HCT116 (cell line): ENCODE measurements around the gene KSR1. TPM values are rescaled to one million over a fixed set of nuclear protein-coding genes. Genes with fewer than 3 reads are reported as not detected.

Source experiments
- ATAC-seq: fragments of 200-7000 bp; cut with Tn5 transposase; 2 replicates; pipeline ENCODE4 v1.9.1; 2020; ENCODE audit warnings: mild to moderate bottlenecking, moderate library complexity
- BruUV-seq: library from RNA; stranded (reverse); fragments of 400-500 nt; replicated peaks from 2 replicates; lab custom pipeline; 2021; lab: Mats Ljungman, UMichigan
- CTCF ChIA-PET: fragments of 300-600 bp; sonication (Branson Sonifier 250); formaldehyde crosslinking; loops from one replicate; lab custom pipeline; 2021; ENCODE audit warnings: antibody characterized with exemption; lab: Charles Lee
- POLR2A ChIA-PET: fragments of 300-600, 350-600 bp; sonication (Branson Sonifier 250); formaldehyde crosslinking; loops from one replicate; lab custom pipeline; 2021; ENCODE audit warnings: antibody characterized with exemption; lab: Charles Lee
- RAD21 ChIA-PET, 2 experiments: fragments of 300-600 bp; sonication (Branson Sonifier 250); formaldehyde crosslinking; loops; one replicate each; lab custom pipeline; 2023; ENCODE audit warnings: low total read pairs in 2 of 2; ENCODE audit not compliant: uncharacterized antibody in 2 of 2, unreplicated experiment in 2 of 2, low non-redundant PET in 1 of 2; lab: Charles Lee
- DNase-seq: peaks from one replicate; pipeline ENCODE4 v3.0.0-alpha.2; 2010; ENCODE audit warnings: low read depth, low spot score
- H2AFZ ChIP-seq: fragments of 200-600 bp; shearing (Covaris generic), sonication (generic); 2 replicates; pipeline ENCODE4 v1.6.1; 2017; ENCODE audit warnings: low read depth, mixed run types, mixed read lengths, antibody characterized with exemption, low read length; ENCODE audit not compliant: poor library complexity, severe bottlenecking
- H3K27ac ChIP-seq: 2 replicates; pipeline ENCODE4 v1.5.1; 2012; ENCODE audit warnings: low read depth, low read length
- H3K27me3 ChIP-seq: fragments of 200-600 bp; sonication (generic); 2 replicates; pipeline ENCODE4 v1.6.1; 2016; ENCODE audit warnings: mixed run types, low read length, mixed read lengths; ENCODE audit not compliant: insufficient read depth
- H3K36me3 ChIP-seq, 2 experiments: fragments of 200-500 bp in 1 of 2; fragments of 200-600 bp in 1 of 2; sonication (Bioruptor generic) in 1 of 2; sonication (generic) in 1 of 2; 2 replicates each; pipeline versions ENCODE4 v1.5.1 to v1.6.1; 2014 to 2016; ENCODE audit warnings: low read length in 2 of 2, inconsistent platforms in 1 of 2, mixed read lengths in 1 of 2, mixed run types in 1 of 2; ENCODE audit not compliant: insufficient read depth in 2 of 2, control insufficient read depth in 1 of 2
- H3K4me1 ChIP-seq, 2 experiments: fragments of 200-600 bp in 1 of 2; sonication (generic) in 1 of 2; 2 replicates each; pipeline versions ENCODE4 v1.5.1 to v1.6.1; 2012 to 2017; ENCODE audit warnings: low read length in 2 of 2, inconsistent platforms in 1 of 2, mild to moderate bottlenecking in 1 of 2, mixed read lengths in 1 of 2, mixed run types in 1 of 2, moderate library complexity in 1 of 2; ENCODE audit not compliant: insufficient read depth in 2 of 2, control insufficient read depth in 1 of 2
- H3K4me2 ChIP-seq: fragments of 200-600 bp; sonication (generic); 2 replicates; pipeline ENCODE4 v1.6.1; 2017; ENCODE audit warnings: mixed run types, low read length, mixed read lengths
- H3K4me3 ChIP-seq, 2 experiments: fragments of 200-600 bp in 1 of 2; sonication (generic) in 1 of 2; replicated peaks in 1 of 2; 2 replicates each; pipeline ENCODE4 v1.5.1; 2011 to 2016; ENCODE audit warnings: low read length in 2 of 2, control low read depth in 1 of 2, low read depth in 1 of 2, mild to moderate bottlenecking in 1 of 2, mixed read lengths in 1 of 2, mixed run types in 1 of 2
- H3K79me2 ChIP-seq: fragments of 200-600 bp; sonication (generic); 2 replicates; pipeline ENCODE4 v1.6.1; 2017; ENCODE audit warnings: mild to moderate bottlenecking, mixed run types, low read length, moderate library complexity, mixed read lengths; ENCODE audit not compliant: insufficient read depth
- H3K9ac ChIP-seq: fragments of 200-600 bp; sonication (generic); 2 replicates; pipeline ENCODE4 v1.6.1; 2016; ENCODE audit warnings: low read length, mixed read lengths
- H3K9me2 ChIP-seq: fragments of 200-600 bp; sonication (generic), shearing (Covaris generic); 2 replicates; pipeline ENCODE4 v1.6.1; 2017; ENCODE audit warnings: mixed run types, mild to moderate bottlenecking, moderate library complexity; ENCODE audit not compliant: insufficient read depth
- H3K9me3 ChIP-seq, 2 experiments: fragments of 200-500 bp in 1 of 2; fragments of 200-600 bp in 1 of 2; sonication (Bioruptor generic) in 1 of 2; sonication (generic) in 1 of 2; 2 replicates each; pipeline ENCODE4 v1.6.1; 2014 to 2017; ENCODE audit warnings: low read length in 2 of 2, mixed read lengths in 2 of 2, inconsistent platforms in 1 of 2, low read depth in 1 of 2, mild to moderate bottlenecking in 1 of 2, mixed run types in 1 of 2, moderate library complexity in 1 of 2; ENCODE audit not compliant: control insufficient read depth in 1 of 2, insufficient read depth in 1 of 2
- H4K20me1 ChIP-seq: fragments of 200-600 bp; sonication (generic), shearing (Covaris generic); 2 replicates; pipeline ENCODE4 v1.6.1; 2017; ENCODE audit warnings: mixed run types, mild to moderate bottlenecking, moderate library complexity; ENCODE audit not compliant: insufficient read depth
- ATF3 ChIP-seq: IDR thresholded peaks from 2 replicates; pipeline ENCODE4 v1.6.1; 2012
- CBX3 ChIP-seq: IDR thresholded peaks from 2 replicates; pipeline ENCODE4 v1.6.1; 2012; ENCODE audit warnings: low read depth
- CTCF ChIP-seq, 3 experiments: fragments of 200-600 bp in 1 of 3; sonication (generic) in 1 of 3; IDR thresholded peaks in 2 of 3; conservative IDR thresholded peaks in 1 of 3; 2 replicates each; pipeline ENCODE4 v1.5.1; 2012 to 2017; ENCODE audit warnings: low read depth in 2 of 3, low read length in 2 of 3, antibody characterized with exemption in 1 of 3, borderline replicate concordance in 1 of 3, control low read depth in 1 of 3, mild to moderate bottlenecking in 1 of 3, mixed read lengths in 1 of 3, mixed run types in 1 of 3, moderate library complexity in 1 of 3; ENCODE audit not compliant: insufficient read depth in 1 of 3
- EGR1 ChIP-seq: IDR thresholded peaks from 2 replicates; pipeline ENCODE4 v1.6.1; 2012; ENCODE audit warnings: low read depth
- EZH2phosphoT487 ChIP-seq: fragments of 200-600 bp; IDR thresholded peaks from 2 replicates; pipeline ENCODE4 v1.6.1; 2018; ENCODE audit warnings: antibody characterized with exemption, borderline replicate concordance
- JUND ChIP-seq: IDR thresholded peaks from 2 replicates; pipeline ENCODE4 v1.6.1; 2012
- POLR2AphosphoS5 ChIP-seq: IDR thresholded peaks from 2 replicates; pipeline ENCODE4 v1.6.1; 2011; ENCODE audit warnings: mild to moderate bottlenecking, low read depth, low read length, moderate library complexity
- SIN3A ChIP-seq: IDR thresholded peaks from 2 replicates; pipeline ENCODE4 v1.6.1; 2012; ENCODE audit warnings: low read depth
- SP1 ChIP-seq: IDR thresholded peaks from 2 replicates; pipeline ENCODE4 v1.6.1; 2012; ENCODE audit warnings: low read depth
- intact Hi-C: fragments of 100-400 bp; cut with micrococcal nuclease; formaldehyde crosslinking; loops from 2 replicates; pipeline ENCODE4 v1.10.0; 2022
- total RNA-seq: library from RNA; stranded (reverse); gene quantifications from one replicate; pipeline ENCODE4 v1.2.1, GENCODE V29; 2021; ENCODE audit not compliant: unreplicated experiment

Gene KSR1
- total RNA-seq, 1 experiment from 2014 or later = 16.5 TPM

GRCh38 chr17:27631411-27631760 lies 175.1 kb downstream of the KSR1 start:
- H3K4me2 ChIP-seq = no peak overlapping the region
- POLR2A ChIA-PET = no interaction called here
- CTCF ChIA-PET = no interaction called here
- RAD21 ChIA-PET = no interaction called here
- no peak; the same call in 1 of the 2 replicates for ATAC-seq
- no peaks in the 10 kb centered on the region for H3K27me3 ChIP-seq
- H4K20me1 ChIP-seq = no peaks in the 10 kb centered on the region
- H3K9ac ChIP-seq = no peak overlapping the region
- no peak overlapping the region for H2AFZ ChIP-seq
- H3K36me3 ChIP-seq = no peaks in the 10 kb centered on the region
- no peak for DNase-seq
- H3K4me1 ChIP-seq = peaks cover 4 to 9% of the 10 kb centered on the region in 2 experiments; a peak in 2 of 4 replicates
- BruUV-seq = no TSS peak
- H3K4me3 ChIP-seq = no peak overlapping the region
- intact Hi-C loops = no loop called here
- H3K27ac ChIP-seq = no peak overlapping the region
- no peaks in the 10 kb centered on the region for H3K79me2 ChIP-seq
- H3K9me2 ChIP-seq = no peaks in the 10 kb centered on the region
- no peaks in the 10 kb centered on the region for H3K9me3 ChIP-seq
- no peak for TF ChIP-seq SIN3A
- no peak for TF ChIP-seq JUND
- TF ChIP-seq CBX3 = no peak
- no peak for TF ChIP-seq POLR2AphosphoS5
- TF ChIP-seq EZH2phosphoT487 = no peak
- TF ChIP-seq EGR1 = no peak
- no peak for TF ChIP-seq SP1
- TF ChIP-seq ATF3 = no peak
- no peak for TF ChIP-seq CTCF (IDR thresholded peaks at IDR 0.05 in 2 of 3, conservative IDR thresholded peaks at IDR 0.05 in 1 of 3; ENCODE audit: borderline replicate concordance in 1 of 3, insufficient read depth in 1 of 3, low read depth in 2 of 3, low read length in 2 of 3)
